ENCODE results near the gene NCKAP5.

- TF ChIP-seq EZH2 (IDR thresholded peaks at IDR 0.05; ENCODE audit: borderline replicate concordance, low read depth, low read length) (no peak), MAFK (IDR thresholded peaks at IDR 0.05; ENCODE audit: low read length) (no peak), E2F1 (CRISPR knock-in tag; IDR thresholded peaks at IDR 0.05) (no peak), BRCA1 (IDR thresholded peaks at IDR 0.05) (no peak), BRCA1 (CRISPR knock-in tag; IDR thresholded peaks at IDR 0.05) (no peak), CHD4 (IDR thresholded peaks at IDR 0.05; ENCODE audit: insufficient read depth, insufficient replicate concordance, low read depth, low read length, poor library complexity, severe bottlenecking) (no peak), GATAD2B (IDR thresholded peaks at IDR 0.05; ENCODE audit: borderline replicate concordance) (no peak), ELF1 (tag; IDR thresholded peaks at IDR 0.05) (no peak), CTCF (IDR thresholded peaks at IDR 0.05 in 2 of 3, conservative IDR thresholded peaks at IDR 0.05 in 1 of 3; ENCODE audit: insufficient read depth in 2 of 3, low read depth in 1 of 3, low read length in 3 of 3) (no peak), JUNB (CRISPR knock-in tag; conservative IDR thresholded peaks at IDR 0.05) (no peak), RAD21 (CRISPR knock-in tag; conservative IDR thresholded peaks at IDR 0.05 in 1 of 2, IDR thresholded peaks at IDR 0.05 in 1 of 2) (no peak), RFX5 (IDR thresholded peaks at IDR 0.05; ENCODE audit: low read depth, low read length) (no peak), MAZ (CRISPR knock-in tag; conservative IDR thresholded peaks at IDR 0.05 in 1 of 2, IDR thresholded peaks at IDR 0.05 in 1 of 2) (no peak)
Observed at GRCh38 chr2:133072837-133073694, 495.2 kb downstream of the NCKAP5 start.

Measured in K562 (cell line).